ENCODE measurements around the gene TSHZ2. TPM values are rescaled to one million over a fixed set of nuclear protein-coding genes. Genes with fewer than 3 reads are reported as not detected.

TSHZ2 gene
- total RNA-seq, 1 experiment from 2014 or later = 0.07 TPM

DNA sequence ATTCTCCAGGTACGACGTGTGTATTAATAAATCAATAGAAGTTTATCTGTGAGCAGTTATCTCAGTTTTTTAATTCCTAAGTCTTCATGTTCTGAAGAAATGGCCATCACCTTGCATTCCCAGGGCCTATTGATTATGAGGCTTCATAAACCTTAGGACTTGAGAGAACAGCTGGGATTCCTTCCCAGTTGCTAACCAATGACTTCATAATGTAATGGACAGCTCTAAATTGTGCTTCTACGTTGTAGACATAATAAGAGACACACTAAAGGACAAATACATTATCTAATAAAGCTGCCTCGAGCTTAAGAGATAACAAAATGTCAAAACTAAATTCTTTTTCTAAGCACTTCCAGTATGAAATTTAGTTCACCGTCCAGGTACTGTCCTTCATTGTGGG lies 30.6 kb downstream of the TSHZ2 start:
- Histone ChIP-seq H3K23ac (ENCODE audit: insufficient read length, low read depth, low read length) (no peak overlapping the region), H2BK120ac (ENCODE audit: low read depth, low read length, poor library complexity, severe bottlenecking) (no peak overlapping the region), H3K18ac (ENCODE audit: insufficient read length, low read depth, low read length) (no peak overlapping the region), H2AK5ac (ENCODE audit: insufficient read length, low read length) (no peak overlapping the region), H2BK20ac (ENCODE audit: low read depth, low read length, poor library complexity, severe bottlenecking) (no peak overlapping the region), H2BK12ac (ENCODE audit: insufficient read length, low read depth, low read length) (no peak overlapping the region), H2BK15ac (ENCODE audit: low read depth, low read length) (no peak overlapping the region), H3K23me2 (ENCODE audit: insufficient read length, low read depth, low read length, poor library complexity, severe bottlenecking) (no peaks in the 10 kb centered on the region), H3K9me3 (ENCODE audit: control insufficient read depth, low read depth, low read length) (no peaks in the 10 kb centered on the region), H3K27ac (ENCODE audit: insufficient read length, low read depth, low read length) (no peak overlapping the region), H3K4me1 (ENCODE audit: insufficient read depth, low read length) (no peaks in the 10 kb centered on the region; the same call in 1 of the 2 replicates), H4K20me1 (ENCODE audit: control insufficient read depth, insufficient read depth, insufficient read length) (no peaks in the 10 kb centered on the region), H3K79me2 (ENCODE audit: insufficient read depth, low read length) (no peaks in the 10 kb centered on the region), H4K91ac (ENCODE audit: insufficient read length, low read depth, low read length) (no peak overlapping the region), H3K9ac (ENCODE audit: extremely low read depth, insufficient read length, low read length) (no peak overlapping the region), H3K4ac (ENCODE audit: low read depth, low read length) (no peak overlapping the region), H2AFZ (ENCODE audit: low read length) (no peak overlapping the region), H4K8ac (replicated peaks; ENCODE audit: insufficient read length, low read depth, low read length) (no peak overlapping the region), H3T11ph (ENCODE audit: low read length) (no peak overlapping the region), H3K14ac (ENCODE audit: insufficient read depth, low read length) (no peak overlapping the region), H3K27me3 (ENCODE audit: insufficient read depth, low read length) (no peaks in the 10 kb centered on the region), H2BK5ac (ENCODE audit: insufficient read length, low read length) (no peak overlapping the region), H3K4me2 (ENCODE audit: insufficient read depth, insufficient read length, low read length) (no peak overlapping the region), H3K79me1 (ENCODE audit: insufficient read depth, low read depth, low read length, poor library complexity, severe bottlenecking) (no peaks in the 10 kb centered on the region), H3K56ac (ENCODE audit: insufficient read length, low read depth, low read length) (no peak overlapping the region), H4K5ac (ENCODE audit: insufficient read length, low read depth, low read length) (no peak overlapping the region)
- H3K9me3 Mint-ChIP-seq = no peaks in the 10 kb centered on the region
- no peaks in the 10 kb centered on the region; the same call in 1 of the 2 replicates for H3K27me3 Mint-ChIP-seq (ENCODE audit: low read depth)
- no peak for DNase-seq
- TF ChIP-seq, protein P1, sequence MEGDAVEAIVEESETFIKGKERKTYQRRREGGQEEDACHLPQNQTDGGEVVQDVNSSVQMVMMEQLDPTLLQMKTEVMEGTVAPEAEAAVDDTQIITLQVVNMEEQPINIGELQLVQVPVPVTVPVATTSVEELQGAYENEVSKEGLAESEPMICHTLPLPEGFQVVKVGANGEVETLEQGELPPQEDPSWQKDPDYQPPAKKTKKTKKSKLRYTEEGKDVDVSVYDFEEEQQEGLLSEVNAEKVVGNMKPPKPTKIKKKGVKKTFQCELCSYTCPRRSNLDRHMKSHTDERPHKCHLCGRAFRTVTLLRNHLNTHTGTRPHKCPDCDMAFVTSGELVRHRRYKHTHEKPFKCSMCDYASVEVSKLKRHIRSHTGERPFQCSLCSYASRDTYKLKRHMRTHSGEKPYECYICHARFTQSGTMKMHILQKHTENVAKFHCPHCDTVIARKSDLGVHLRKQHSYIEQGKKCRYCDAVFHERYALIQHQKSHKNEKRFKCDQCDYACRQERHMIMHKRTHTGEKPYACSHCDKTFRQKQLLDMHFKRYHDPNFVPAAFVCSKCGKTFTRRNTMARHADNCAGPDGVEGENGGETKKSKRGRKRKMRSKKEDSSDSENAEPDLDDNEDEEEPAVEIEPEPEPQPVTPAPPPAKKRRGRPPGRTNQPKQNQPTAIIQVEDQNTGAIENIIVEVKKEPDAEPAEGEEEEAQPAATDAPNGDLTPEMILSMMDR (conservative IDR thresholded peaks at IDR 0.05) = no peak
- peaks cover 2 to 6% of the 10 kb centered on the region in 2 experiments; a peak in 3 of 4 replicates for H3K4me1 Mint-ChIP-seq
- no peak overlapping the region for H3K4me3 Mint-ChIP-seq
- no peaks in the 10 kb centered on the region for H3K36me3 Mint-ChIP-seq (ENCODE audit: insufficient read depth in 1 of 3, low read depth in 3 of 3)
- H3K27ac Mint-ChIP-seq = no peak overlapping the region
- no CpG with 5 or more reads among the region's 5 CpGs for WGBS (ENCODE audit: extremely low coverage, insufficient read length, low lambda C conversion rate)

All from H9 (cell line).